OCI-M2 (cell line): ENCODE measurements around the gene ZBP1.

Experiments
- DNase-seq: peaks from one replicate; lab custom pipeline; 2025; ENCODE audit not compliant: unreplicated experiment; lab: John Stamatoyannopoulos, UW

The ZBP1 gene

GRCh38 chr20:57560554-57561355 is 59.5 kb downstream of the ZBP1 start, which contains the start of gene PCK1:
PCK1 (plus strand) TSS chr20:57561110; CDS start chr20:57561412, 302 bp downstream.
- no peak for DNase-seq

GRCh38 chr20:57559658-57560553 is 60.3 kb downstream of the ZBP1 start:
- no peak for DNase-seq

- no peak for DNase-seq
These were observed 61.0 kb downstream of the ZBP1 start for GRCh38 chr20:57559289-57559634.

- DNase-seq: no peak
These were observed 61.5 kb downstream of the ZBP1 start for GRCh38 chr20:57558614-57559288.

- DNase-seq: no peak
These were observed 62.2 kb downstream of the ZBP1 start for GRCh38 chr20:57557926-57558613.

GRCh38 chr20:57556980-57557274 is 63.3 kb downstream of the ZBP1 start:
- no peak for DNase-seq

- no peak for DNase-seq
These were observed 64.6 kb downstream of the ZBP1 start for GRCh38 chr20:57555457-57556184.
